Aorta (tissue), 5 donors: Measurements from ENCODE around the gene SCMH1. TPM values are rescaled to one million over a fixed set of nuclear protein-coding genes. Genes with fewer than 3 reads are reported as not detected.
A peak's percentile ranks its signal among the peaks of the same experiment; 100 is the strongest.

Experiments used
- ATAC-seq: fragments of 200-7000 bp; cut with Tn5 transposase; one replicate; pipeline ENCODE4 v1.9.1; 2022; ENCODE audit warnings: moderate library complexity; ENCODE audit not compliant: low FRiP score
- DNase-seq, 2 donors: peaks; one replicate each; pipeline ENCODE4 v3.0.0-alpha.2; 2020
- H3K27ac ChIP-seq, 2 donors: one replicate each; pipeline ENCODE4 v1.5.1; 2013; ENCODE audit warnings: low read length in 2 of 2, mild to moderate bottlenecking in 2 of 2, moderate library complexity in 2 of 2, control low read depth in 1 of 2, inconsistent platforms in 1 of 2, low read depth in 1 of 2
- H3K27me3 ChIP-seq, 2 donors: one replicate each; pipeline ENCODE4 v1.6.1; 2013; ENCODE audit warnings: control low read depth in 1 of 2, low read length in 1 of 2, mild to moderate bottlenecking in 1 of 2, moderate library complexity in 1 of 2; ENCODE audit not compliant: insufficient read depth in 2 of 2, control insufficient read depth in 1 of 2
- H3K36me3 ChIP-seq, 2 donors: one replicate each; pipeline ENCODE4 v1.6.1; 2013; ENCODE audit warnings: control low read depth in 1 of 2, low read length in 1 of 2, mild to moderate bottlenecking in 1 of 2; ENCODE audit not compliant: insufficient read depth in 2 of 2, control insufficient read depth in 1 of 2
- H3K4me1 ChIP-seq, 2 donors: one replicate each; pipeline ENCODE4 v1.6.1; 2013; ENCODE audit warnings: low read length in 2 of 2, control low read depth in 1 of 2, mild to moderate bottlenecking in 1 of 2, moderate library complexity in 1 of 2; ENCODE audit not compliant: insufficient read depth in 2 of 2, control insufficient read depth in 1 of 2
- H3K4me3 ChIP-seq, 2 donors: one replicate each; pipeline ENCODE4 v1.5.1; 2013; ENCODE audit warnings: low read length in 2 of 2, control low read depth in 1 of 2, mild to moderate bottlenecking in 1 of 2
- H3K9me3 ChIP-seq: one replicate; pipeline ENCODE4 v1.6.1; 2013; ENCODE audit warnings: mild to moderate bottlenecking, low read length; ENCODE audit not compliant: control insufficient read depth
- WGBS, 2 donors: extraction: QIAGEN DNeasy Blood & Tissue Kit; methylation state at CpG; one replicate each; pipeline ENCODE4 v1.1.7; 2013; 5-methylcytosine and 5-hydroxymethylcytosine counted together
- intact Hi-C, 2 donors: fragments of 100-400 bp; cut with DNase I; formaldehyde crosslinking; loops; one replicate each; pipeline versions ENCODE4 v1.14.2 to v1.15.0; 2022
- polyA plus RNA-seq, 2 donors: library from polyadenylated mRNA; stranded (reverse); fragments of 200-250 nt; gene quantifications; one replicate each; pipeline ENCODE4 v1.2.3, GENCODE V29; 2013
- total RNA-seq, 2 donors: library from RNA; stranded (reverse); fragmentation: NEBNext Ultra II Directional; extraction: Animal tissue kit (Norgen Biotek cat#: 25700); gene quantifications; one replicate each; pipeline ENCODE4 v1.2.1, GENCODE V29; 2021
- donor health status: healthy with polysubstance abuse.
- donor health status: Bipolar disorder and iron deficiency.
- donor health status: DM: no; HTN: no; CAD: no.
- donor health status: DM: no; HTN: no; CAD: no.
- donor health status: DM: yes; HTN: yes; CAD: no.

SCMH1 gene
- total and polyA plus RNA-seq, 4 donors = 36.2 to 60.7 (median 47.4) TPM

GRCh38 chr1:41003640-41004220 is 238.4 kb downstream of the SCMH1 start:
- 22 to 26% methylated on average over 11 of the region's 11 CpGs for WGBS, 2 donors
- H3K27me3 ChIP-seq = no peaks in the 10 kb centered on the region
- no peaks in the 10 kb centered on the region for H3K9me3 ChIP-seq
- H3K36me3 ChIP-seq = peaks cover 0 to 27% of the 10 kb centered on the region in 2 donors
- DNase-seq = peak; percentile 93 to 95
- H3K4me3 ChIP-seq = no peak overlapping the region
- no peaks in the 10 kb centered on the region for H3K4me1 ChIP-seq
- no peak overlapping the region for H3K27ac ChIP-seq
- intact Hi-C loops = no loop called here
- peak; percentile 93 for ATAC-seq

GRCh38 chr1:41003127-41003639 is 238.9 kb downstream of the SCMH1 start:
- Histone ChIP-seq H3K27ac (peak overlapping the region in 1 of 2 donors; percentile 7), H3K36me3 (peaks cover 3 to 28% of the 10 kb centered on the region in 2 donors)
- ATAC-seq = no peak

GRCh38 chr1:40998668-40999067 is 243.4 kb downstream of the SCMH1 start:
- Histone ChIP-seq H3K9me3 (no peaks in the 10 kb centered on the region), H3K27me3 (no peaks in the 10 kb centered on the region), H3K4me3 (no peak overlapping the region), H3K4me1 (no peaks in the 10 kb centered on the region), H3K36me3 (peaks cover 12 to 31% of the 10 kb centered on the region in 2 donors), H3K27ac (peak overlapping the region in 1 of 2 donors; percentile 7)
- intact Hi-C loops = no loop called here
- no peak for ATAC-seq
- WGBS, 2 donors = 90 to 91% methylated on average over 4 of the region's 4 CpGs
- DNase-seq = no peak

More at GRCh38 chr1:41003127-41003639, 238.9 kb downstream of the SCMH1 start:
- no peaks in the 10 kb centered on the region for H3K4me1 ChIP-seq
- H3K27me3 ChIP-seq = no peaks in the 10 kb centered on the region
- no peaks in the 10 kb centered on the region for H3K9me3 ChIP-seq
- 84 to 88% methylated on average over 9 of the region's 9 CpGs for WGBS, 2 donors
- intact Hi-C loops = no loop called here
- no peak overlapping the region for H3K4me3 ChIP-seq
- no peak for DNase-seq

- H3K4me3 ChIP-seq = no peak overlapping the region
- DNase-seq (no peak), ATAC-seq (no peak)
- no peaks in the 10 kb centered on the region for H3K9me3 ChIP-seq
- intact Hi-C loops = no loop called here
- no peak overlapping the region for H3K27ac ChIP-seq
- H3K27me3 ChIP-seq = no peaks in the 10 kb centered on the region
- peaks cover 12 to 27% of the 10 kb centered on the region in 2 donors for H3K36me3 ChIP-seq
- 79 to 80% methylated on average over 8 of the region's 8 CpGs for WGBS, 2 donors
- H3K4me1 ChIP-seq = no peaks in the 10 kb centered on the region
Observed at GRCh38 chr1:40997096-40997495, 245.0 kb downstream of the SCMH1 start.

GRCh38 chr1:40989066-40989465 is 253.0 kb downstream of the SCMH1 start:
- Histone ChIP-seq H3K4me3 (no peak overlapping the region), H3K27ac (peak overlapping the region in 1 of 2 donors; percentile 25), H3K4me1 (peaks cover 4 to 7% of the 10 kb centered on the region in 2 donors), H3K27me3 (no peaks in the 10 kb centered on the region), H3K36me3 (peaks cover 13 to 21% of the 10 kb centered on the region in 2 donors), H3K9me3 (no peaks in the 10 kb centered on the region)
- no peak for ATAC-seq
- 94 to 98% methylated on average over 5 of the region's 5 CpGs for WGBS, 2 donors
- intact Hi-C loops = loop anchor here in 1 of 2 donors (5.0 kb wide), 1 partner anchor 113 kb away; no protein-coding TSS in a partner anchor
- no peak for DNase-seq

GRCh38 chr1:40988280-40988679 is 253.8 kb downstream of the SCMH1 start:
- DNase-seq (no peak), ATAC-seq (no peak)
- intact Hi-C loops = loop anchor here in 1 of 2 donors (5.0 kb wide), 1 partner anchor 114 kb away; no protein-coding TSS in a partner anchor
- Histone ChIP-seq H3K27ac (no peak overlapping the region), H3K36me3 (peaks cover 13 to 21% of the 10 kb centered on the region in 2 donors), H3K9me3 (no peaks in the 10 kb centered on the region), H3K27me3 (no peaks in the 10 kb centered on the region), H3K4me3 (no peak overlapping the region), H3K4me1 (peaks cover 4 to 7% of the 10 kb centered on the region in 2 donors)
- 90 to 93% methylated on average over 3 of the region's 3 CpGs for WGBS, 2 donors

- Histone ChIP-seq H3K27me3 (no peaks in the 10 kb centered on the region), H3K36me3 (peaks cover 13 to 21% of the 10 kb centered on the region in 2 donors), H3K4me1 (peaks cover 4 to 7% of the 10 kb centered on the region in 2 donors), H3K9me3 (no peaks in the 10 kb centered on the region), H3K4me3 (no peak overlapping the region), H3K27ac (peak overlapping the region in 1 of 2 donors; percentile 76)
- intact Hi-C loops = loop anchor here in 1 of 2 donors (5.0 kb wide), 1 partner anchor 115 kb away; no protein-coding TSS in a partner anchor
- WGBS, 2 donors = 64 to 65% methylated on average over 9 of the region's 9 CpGs
- ATAC-seq (no peak), DNase-seq (no peak)
Observed at GRCh38 chr1:40987439-40988276, 254.4 kb downstream of the SCMH1 start.

GRCh38 chr1:40986956-40987355 is 255.2 kb downstream of the SCMH1 start:
- intact Hi-C loops = loop anchor here in 1 of 2 donors (5.0 kb wide), 1 partner anchor 115 kb away; no protein-coding TSS in a partner anchor
- peak; percentile 17 for ATAC-seq
- Histone ChIP-seq H3K36me3 (peaks cover 13 to 21% of the 10 kb centered on the region in 2 donors), H3K27ac (peak overlapping the region in 1 of 2 donors; percentile 65), H3K4me1 (peaks cover 4 to 7% of the 10 kb centered on the region in 2 donors), H3K4me3 (no peak overlapping the region), H3K9me3 (no peaks in the 10 kb centered on the region), H3K27me3 (no peaks in the 10 kb centered on the region)
- WGBS, 2 donors = 23 to 33% methylated on average over 3 of the region's 3 CpGs
- DNase-seq = no peak
